Endodermal cell (in vitro differentiated cells): ENCODE results near the gene YIF1A. TPM values are rescaled to one million over a fixed set of nuclear protein-coding genes. Genes with fewer than 3 reads are reported as not detected.
A peak's percentile ranks its signal among the peaks of the same experiment; 100 is the strongest.

Experiments used
- DNase-seq: peaks from one replicate; pipeline ENCODE4 v3.0.0-alpha.2; 2017
- H3K27ac ChIP-seq: 2 replicates; pipeline ENCODE4 v1.5.1; 2013; ENCODE audit warnings: mild to moderate bottlenecking, low read depth, low read length, moderate library complexity
- H3K27me3 ChIP-seq: 2 replicates; pipeline ENCODE4 v1.6.1; 2013; ENCODE audit warnings: mild to moderate bottlenecking, low read length, moderate library complexity; ENCODE audit not compliant: insufficient read depth, control insufficient read depth, poor library complexity, severe bottlenecking
- H3K36me3 ChIP-seq: 2 replicates; pipeline ENCODE4 v1.7.0; 2013; ENCODE audit warnings: mild to moderate bottlenecking, low read length, moderate library complexity; ENCODE audit not compliant: control insufficient read depth, insufficient read depth
- H3K4me1 ChIP-seq: one replicate; pipeline ENCODE4 v1.7.0; 2013; ENCODE audit warnings: low read length; ENCODE audit not compliant: control insufficient read depth, insufficient read depth
- H3K4me3 ChIP-seq: 2 replicates; pipeline ENCODE4 v1.5.1; 2013; ENCODE audit warnings: mild to moderate bottlenecking, low read length, moderate library complexity
- H3K9ac ChIP-seq: 2 replicates; pipeline ENCODE4 v1.6.1; 2013; ENCODE audit warnings: mild to moderate bottlenecking, low read length, moderate library complexity; ENCODE audit not compliant: poor library complexity, severe bottlenecking; ENCODE audit errors: extremely low read depth
- H3K9me3 ChIP-seq: 2 replicates; pipeline ENCODE4 v1.6.1; 2013; ENCODE audit warnings: mild to moderate bottlenecking, low read length, moderate library complexity; ENCODE audit not compliant: control insufficient read depth
- H3K27ac Mint-ChIP-seq: 2 replicates; pipeline ENCODE4 v1.8.0; 2020; ENCODE audit warnings: mixed read lengths
- H3K27me3 Mint-ChIP-seq: 2 replicates; pipeline ENCODE4 v1.8.0; 2021; ENCODE audit warnings: mild to moderate bottlenecking, mixed read lengths; ENCODE audit not compliant: insufficient read depth
- H3K36me3 Mint-ChIP-seq: 2 replicates; pipeline ENCODE4 v1.8.0; 2020; ENCODE audit warnings: low read depth, mixed read lengths
- H3K4me1 Mint-ChIP-seq: 2 replicates; pipeline ENCODE4 v1.8.0; 2020; ENCODE audit warnings: mixed read lengths
- H3K4me3 Mint-ChIP-seq: 2 replicates; pipeline ENCODE4 v1.8.0; 2020; ENCODE audit warnings: mild to moderate bottlenecking, moderate library complexity, mixed read lengths
- H3K9me3 Mint-ChIP-seq: 2 replicates; pipeline ENCODE4 v1.8.0; 2020; ENCODE audit warnings: mild to moderate bottlenecking, mixed read lengths
- WGBS, 2 experiments: methylation state at CpG; one replicate each; pipeline versions ENCODE4 v1.1.5 to v1.1.7; 2013; ENCODE audit warnings: missing lambda C conversion rate in 2 of 2, mixed read lengths in 1 of 2; ENCODE audit not compliant: insufficient coverage in 1 of 2, insufficient read length in 1 of 2; 5-methylcytosine and 5-hydroxymethylcytosine counted together
- long read RNA-seq, 4 experiments: library from polyadenylated mRNA in 2 of 4; library from RNA in 1 of 4; library from capped mRNA in 1 of 4; stranded (forward) in 3 of 4; unstranded in 1 of 4; transcript quantifications; one replicate each; pipeline ENCODE4 v2.0.0, GENCODE V29; 2020 to 2021; ENCODE audit warnings: inconsistent platforms in 1 of 4
- polyA plus RNA-seq, 2 experiments: library from polyadenylated mRNA; stranded (reverse); fragments of 50-300 nt; gene quantifications; one replicate each; pipeline ENCODE4 v1.2.3, GENCODE V29; 2013
- total RNA-seq, 2 donors: library from RNA; stranded (reverse); fragmentation: NEBNext Ultra II Directional in 1 of 2; extraction: Animal tissue kit (Norgen Biotek cat#: 25700) in 1 of 2; gene quantifications; 2 replicates in 1 of 2; 3 replicates in 1 of 2; pipeline ENCODE4 v1.2.1, GENCODE V29; 2021
- TF ChIP-seq, protein P1 (sequence below): fragments of 200-600 bp; sonication (generic); conservative IDR thresholded peaks from 2 replicates; pipeline ENCODE4 v1.5.0; 2021; ENCODE audit warnings: antibody characterized with exemption, mild to moderate bottlenecking

YIF1A gene, protein sequence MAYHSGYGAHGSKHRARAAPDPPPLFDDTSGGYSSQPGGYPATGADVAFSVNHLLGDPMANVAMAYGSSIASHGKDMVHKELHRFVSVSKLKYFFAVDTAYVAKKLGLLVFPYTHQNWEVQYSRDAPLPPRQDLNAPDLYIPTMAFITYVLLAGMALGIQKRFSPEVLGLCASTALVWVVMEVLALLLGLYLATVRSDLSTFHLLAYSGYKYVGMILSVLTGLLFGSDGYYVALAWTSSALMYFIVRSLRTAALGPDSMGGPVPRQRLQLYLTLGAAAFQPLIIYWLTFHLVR
- total RNA-seq = 10 to 100 TPM; 70.6 to 80.1 TPM
- 55.2 TPM for polyA plus RNA-seq (2013, experiment 1 of 2)
- 51.0 TPM for polyA plus RNA-seq (2013, experiment 2 of 2)
- long read RNA-seq, experiment 1, transcript YIF1A-203 (8 exons, 1,124 nt) = major isoform, 19 of 39 reads
- long read RNA-seq, experiment 1, partial matches to known transcripts = 2 of 39 reads
- long read RNA-seq, experiment 1, other reads (novel, unspliced or antisense) = 15 of 39 reads
- long read RNA-seq, experiment 2, transcript YIF1A-203 (8 exons, 1,124 nt) = major isoform, 159 of 193 reads
- long read RNA-seq, experiment 2, transcript YIF1A-201 (7 exons, 943 nt) = minor isoform, 5 of 193 reads
- long read RNA-seq, experiment 2, partial matches to known transcripts = 6 of 193 reads
- long read RNA-seq, experiment 2, other reads (novel, unspliced or antisense) = 18 of 193 reads
- long read RNA-seq, experiment 3, transcript YIF1A-203 (8 exons, 1,124 nt) = major isoform, 144 of 173 reads
- long read RNA-seq, experiment 3, partial matches to known transcripts = 4 of 173 reads
- long read RNA-seq, experiment 3, other reads (novel, unspliced or antisense) = 21 of 173 reads
- long read RNA-seq, experiment 4, transcript YIF1A-203 (8 exons, 1,124 nt) = major isoform, 10 of 13 reads
- long read RNA-seq, experiment 4, partial matches to known transcripts = 1 of 13 reads
- long read RNA-seq, experiment 4, other reads (novel, unspliced or antisense) = 1 of 13 reads

DNA sequence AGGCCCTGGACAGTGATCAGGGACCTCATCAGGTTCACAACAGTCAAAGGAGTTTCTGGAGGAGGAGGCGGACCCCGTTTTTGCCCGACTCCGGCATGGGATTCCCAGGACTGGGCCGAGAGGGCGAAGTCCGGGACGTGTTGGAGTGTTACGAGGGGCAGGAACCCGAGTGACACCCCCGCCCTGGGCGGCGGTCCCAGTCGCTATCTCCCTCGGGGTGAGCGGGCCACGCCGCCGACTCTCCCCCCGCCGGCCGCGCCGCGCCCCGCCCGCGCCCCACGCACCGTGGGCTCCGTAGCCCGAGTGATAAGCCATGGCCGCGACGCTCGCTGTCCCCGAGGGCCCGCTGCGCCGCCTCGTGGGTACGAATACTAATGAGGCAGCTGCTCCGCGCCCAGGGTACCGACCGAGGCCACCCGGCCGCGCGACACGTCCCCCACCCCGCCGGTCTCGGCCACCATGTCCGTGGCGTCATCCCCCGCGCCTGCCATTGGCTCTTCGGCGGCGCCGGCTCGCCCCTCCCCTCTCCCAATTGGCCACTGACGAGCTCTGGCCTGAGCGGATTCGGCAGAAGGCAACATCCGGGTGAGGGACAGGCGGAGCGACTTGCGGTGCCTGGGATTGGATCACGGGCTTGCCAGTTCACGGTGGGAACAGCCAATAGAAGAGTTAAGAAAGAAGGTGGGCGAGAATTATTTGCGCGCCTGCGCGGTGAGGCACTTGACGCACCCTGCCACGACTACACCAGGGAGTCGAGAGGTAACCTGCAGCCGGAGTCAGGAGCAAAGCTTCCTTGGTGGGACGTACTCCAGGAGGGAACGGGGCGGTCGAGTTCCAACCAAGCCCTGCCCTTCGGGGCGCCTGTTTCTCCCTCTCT lies at the start of gene YIF1A:
TSS of gene YIF1A (minus strand) at position 473 of the 877 bp plus-strand sequence. CDS start at position 315, 158 bp downstream.
- Histone ChIP-seq H3K9ac (peak within 1 kb of the TSS; percentile 91), H3K27ac (peak within 1 kb of the TSS; percentile 90), H3K27me3 (peaks cover 41% of the 10 kb centered on the region), H3K36me3 (peaks cover 26% of the 10 kb centered on the region), H3K9me3 (no peaks in the 10 kb centered on the region), H3K4me1 (no peaks in the 10 kb centered on the region), H3K4me3 (peak within 1 kb of the TSS; percentile 97)
- Mint-ChIP-seq H3K27me3 (peaks cover 41% of the 10 kb centered on the region), H3K36me3 (peaks cover 6% of the 10 kb centered on the region), H3K9me3 (no peaks in the 10 kb centered on the region), H3K27ac (peak within 1 kb of the TSS; percentile 97), H3K4me1 (peaks cover 6% of the 10 kb centered on the region), H3K4me3 (peak within 1 kb of the TSS; percentile 75)
- TF ChIP-seq, protein P1, sequence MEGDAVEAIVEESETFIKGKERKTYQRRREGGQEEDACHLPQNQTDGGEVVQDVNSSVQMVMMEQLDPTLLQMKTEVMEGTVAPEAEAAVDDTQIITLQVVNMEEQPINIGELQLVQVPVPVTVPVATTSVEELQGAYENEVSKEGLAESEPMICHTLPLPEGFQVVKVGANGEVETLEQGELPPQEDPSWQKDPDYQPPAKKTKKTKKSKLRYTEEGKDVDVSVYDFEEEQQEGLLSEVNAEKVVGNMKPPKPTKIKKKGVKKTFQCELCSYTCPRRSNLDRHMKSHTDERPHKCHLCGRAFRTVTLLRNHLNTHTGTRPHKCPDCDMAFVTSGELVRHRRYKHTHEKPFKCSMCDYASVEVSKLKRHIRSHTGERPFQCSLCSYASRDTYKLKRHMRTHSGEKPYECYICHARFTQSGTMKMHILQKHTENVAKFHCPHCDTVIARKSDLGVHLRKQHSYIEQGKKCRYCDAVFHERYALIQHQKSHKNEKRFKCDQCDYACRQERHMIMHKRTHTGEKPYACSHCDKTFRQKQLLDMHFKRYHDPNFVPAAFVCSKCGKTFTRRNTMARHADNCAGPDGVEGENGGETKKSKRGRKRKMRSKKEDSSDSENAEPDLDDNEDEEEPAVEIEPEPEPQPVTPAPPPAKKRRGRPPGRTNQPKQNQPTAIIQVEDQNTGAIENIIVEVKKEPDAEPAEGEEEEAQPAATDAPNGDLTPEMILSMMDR = peak; percentile 17
- DNase-seq = peak; percentile 100
- WGBS, 2 experiments = 0% methylated on average over 39 to 87 of the region's 87 CpGs

DNA sequence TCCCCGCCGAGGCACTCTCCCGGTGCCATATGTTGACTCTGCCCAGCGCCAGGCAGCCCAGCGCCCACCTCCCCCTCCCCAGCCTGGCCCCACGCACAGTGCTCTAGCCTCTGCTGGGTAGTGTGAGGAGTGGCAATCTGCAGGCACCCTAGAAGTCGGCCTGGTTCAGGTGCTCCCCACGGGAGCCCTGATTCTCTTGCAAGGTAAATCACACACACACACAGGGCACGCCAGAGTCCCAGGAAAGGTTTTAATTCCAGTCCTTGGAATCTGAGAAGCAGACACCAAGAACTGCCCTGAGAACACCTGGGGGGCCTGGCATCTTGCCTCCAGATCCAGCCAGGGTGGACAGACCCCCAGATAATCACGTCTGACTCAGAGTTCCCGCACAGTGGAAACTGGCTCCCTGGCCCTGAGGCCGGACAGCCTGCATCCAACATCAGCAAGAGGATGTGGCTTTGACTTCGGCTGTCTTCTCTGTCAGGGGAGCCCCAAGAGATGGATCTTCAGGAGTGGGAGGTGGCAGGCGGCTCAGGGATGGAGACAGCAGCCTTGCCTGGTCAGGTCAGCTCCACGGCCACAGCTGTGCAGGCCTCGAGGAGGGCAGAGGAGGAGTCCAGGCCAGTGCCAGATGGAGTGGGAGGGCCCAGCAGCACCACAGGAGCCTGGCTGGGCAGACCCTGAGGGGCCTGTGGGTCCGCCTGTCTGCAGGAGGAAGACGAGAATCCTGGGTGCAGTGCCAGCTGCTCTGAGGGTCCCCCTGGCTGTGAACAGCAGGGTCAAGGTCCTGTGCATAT lies 48.4 kb upstream of the YIF1A start:
- Mint-ChIP-seq H3K9me3 (no peaks in the 10 kb centered on the region), H3K27me3 (peaks cover 6% of the 10 kb centered on the region), H3K36me3 (peaks cover 25% of the 10 kb centered on the region), H3K4me3 (no peak overlapping the region), H3K27ac (peak overlapping the region; percentile 13), H3K4me1 (peaks cover 8% of the 10 kb centered on the region)
- no peaks in the 10 kb centered on the region for H3K9me3 ChIP-seq
- WGBS, 2 experiments = 81 to 88% methylated on average over 11 to 15 of the region's 18 CpGs
- peak overlapping the region; percentile 50 for H3K27ac ChIP-seq
- H3K36me3 ChIP-seq = peaks cover 32% of the 10 kb centered on the region
- H3K27me3 ChIP-seq = no peaks in the 10 kb centered on the region
- peaks cover 11% of the 10 kb centered on the region for H3K4me1 ChIP-seq
- no peak overlapping the region for H3K4me3 ChIP-seq
- TF ChIP-seq, protein P1 = no peak
- no peak overlapping the region for H3K9ac ChIP-seq
- no peak for DNase-seq
